H1 (cell line): ENCODE results near the gene EPS8. TPM values are rescaled to one million over a fixed set of nuclear protein-coding genes. Genes with fewer than 3 reads are reported as not detected.

Experiments used
- CTCF ChIA-PET: fragments of 300-600 bp; sonication (Branson Sonifier 250); formaldehyde crosslinking; loops from one replicate; lab custom pipeline; 2021; ENCODE audit not compliant: partially characterized antibody; lab: Charles Lee
- POLR2A ChIA-PET: fragments of 300-600 bp; sonication (Branson Sonifier 250); formaldehyde crosslinking; loops from one replicate; lab custom pipeline; 2021; ENCODE audit warnings: inconsistent platforms; ENCODE audit not compliant: partially characterized antibody; lab: Charles Lee
- DNase-seq, 2 experiments: peaks; one replicate each; pipeline versions ENCODE4 v3.0.0 to v3.0.0-alpha.2; 2010 to 2022; ENCODE audit warnings: low spot score in 2 of 2, low read depth in 1 of 2, mixed read lengths in 1 of 2
- FAIRE-seq: peaks from 2 replicates; lab custom pipeline; 2011; peaks lifted over from hg19 to GRCh38; lab: Jason Lieb, UNC
- H2AFZ ChIP-seq: 2 replicates; pipeline ENCODE4 v1.8.1; 2012; ENCODE audit warnings: low read length, inconsistent platforms
- H2AK5ac ChIP-seq: 2 replicates; pipeline ENCODE4 v1.6.1; 2013; ENCODE audit warnings: low read depth, low read length
- H2BK120ac ChIP-seq: replicated peaks from 2 replicates; pipeline ENCODE3; 2013; ENCODE audit warnings: low read depth, low read length, inconsistent platforms
- H2BK12ac ChIP-seq: 2 replicates; pipeline ENCODE4 v1.6.1; 2013; ENCODE audit warnings: low read depth, low read length
- H2BK15ac ChIP-seq: 2 replicates; pipeline ENCODE4 v1.6.1; 2013; ENCODE audit warnings: low read length
- H2BK20ac ChIP-seq: 2 replicates; pipeline ENCODE4 v1.6.1; 2013; ENCODE audit warnings: low read length
- H2BK5ac ChIP-seq: 2 replicates; pipeline ENCODE4 v1.6.1; 2013; ENCODE audit warnings: low read depth, low read length
- H3K14ac ChIP-seq: 2 replicates; pipeline ENCODE4 v1.6.1; 2013; ENCODE audit warnings: inconsistent platforms; ENCODE audit not compliant: insufficient read length
- H3K18ac ChIP-seq: 2 replicates; pipeline ENCODE4 v1.6.1; 2013; ENCODE audit warnings: low read length; ENCODE audit errors: extremely low read depth
- H3K23ac ChIP-seq: 2 replicates; pipeline ENCODE4 v1.6.1; 2013; ENCODE audit warnings: inconsistent platforms; ENCODE audit not compliant: insufficient read length
- H3K23me2 ChIP-seq: 2 replicates; pipeline ENCODE4 v1.6.1; 2013; ENCODE audit warnings: low read depth, low read length
- H3K27ac ChIP-seq: 2 replicates; pipeline ENCODE4 v1.6.1; 2011; ENCODE audit warnings: low read depth, low read length, inconsistent platforms
- H3K27me3 ChIP-seq, 4 experiments: replicated peaks in 1 of 4; 1 replicate in 1 of 4; 2 replicates in 3 of 4; pipeline versions ENCODE4 v1.6.1 to v1.8.1; 2011 to 2013; ENCODE audit warnings: low read length in 3 of 4, mild to moderate bottlenecking in 3 of 4, inconsistent platforms in 2 of 4, mixed read lengths in 2 of 4, moderate library complexity in 1 of 4; ENCODE audit not compliant: control insufficient read depth in 3 of 4, insufficient read depth in 3 of 4; ENCODE audit errors: extremely low read depth in 1 of 4
- H3K36me3 ChIP-seq, 4 experiments: 2 replicates each; pipeline versions ENCODE4 v1.6.1 to v1.8.1; 2011 to 2013; ENCODE audit warnings: mild to moderate bottlenecking in 4 of 4, low read length in 3 of 4, moderate library complexity in 2 of 4, control low read depth in 1 of 4, inconsistent platforms in 1 of 4; ENCODE audit not compliant: insufficient read depth in 4 of 4, control insufficient read depth in 2 of 4
- H3K4ac ChIP-seq: replicated peaks from 2 replicates; pipeline ENCODE3; 2013; ENCODE audit warnings: low read length, low read depth, mixed read lengths, inconsistent platforms; ENCODE audit not compliant: insufficient read length
- H3K4me1 ChIP-seq, 4 experiments: replicated peaks in 1 of 4; 1 replicate in 1 of 4; 2 replicates in 3 of 4; pipeline versions ENCODE4 v1.6.1 to v1.8.1; 2011 to 2013; ENCODE audit warnings: low read length in 3 of 4, inconsistent platforms in 2 of 4, mixed read lengths in 1 of 4; ENCODE audit not compliant: insufficient read depth in 4 of 4, control insufficient read depth in 3 of 4
- H3K4me2 ChIP-seq, 2 experiments: 2 replicates each; pipeline versions ENCODE4 v1.6.1 to v1.8.1; 2011 to 2013; ENCODE audit warnings: low read depth in 2 of 2, low read length in 2 of 2, control low read depth in 1 of 2, inconsistent platforms in 1 of 2, mild to moderate bottlenecking in 1 of 2; ENCODE audit not compliant: insufficient read depth in 1 of 2
- H3K4me3 ChIP-seq, 4 experiments: fragments of 200-600, 300-600 bp in 1 of 4; sonication (generic), shearing (Covaris generic), sonication (Bioruptor Twin) in 1 of 4; 2 replicates each; pipeline versions ENCODE4 v1.5.1 to v1.8.1; 2011 to 2016; ENCODE audit warnings: low read length in 4 of 4, low read depth in 3 of 4, control low read depth in 2 of 4, inconsistent platforms in 2 of 4, mild to moderate bottlenecking in 2 of 4, mixed read lengths in 1 of 4, moderate library complexity in 1 of 4; ENCODE audit not compliant: insufficient read depth in 2 of 4; ENCODE audit errors: extremely low read depth in 1 of 4
- H3K56ac ChIP-seq: replicated peaks from 2 replicates; pipeline ENCODE3; 2013; ENCODE audit warnings: low read depth, mild to moderate bottlenecking, mixed read lengths, low read length, inconsistent platforms; ENCODE audit not compliant: insufficient read length
- H3K79me1 ChIP-seq: 2 replicates; pipeline ENCODE4 v1.6.1; 2013; ENCODE audit warnings: low read depth, low read length, control low read depth
- H3K79me2 ChIP-seq, 2 experiments: 2 replicates each; pipeline versions ENCODE4 v1.6.1 to v1.8.1; 2012 to 2013; ENCODE audit warnings: low read length in 2 of 2, mild to moderate bottlenecking in 2 of 2, inconsistent platforms in 1 of 2; ENCODE audit not compliant: insufficient read depth in 2 of 2, control insufficient read depth in 1 of 2
- H3K9ac ChIP-seq, 4 experiments: replicated peaks in 1 of 4; 1 replicate in 1 of 4; 2 replicates in 3 of 4; pipeline versions ENCODE4 v1.6.1 to v1.8.1; 2011 to 2013; ENCODE audit warnings: low read depth in 3 of 4, low read length in 3 of 4, control low read depth in 2 of 4, mild to moderate bottlenecking in 2 of 4, moderate library complexity in 2 of 4, inconsistent platforms in 1 of 4; ENCODE audit errors: extremely low read depth in 1 of 4
- H3K9me3 ChIP-seq, 2 experiments: 2 replicates each; pipeline versions ENCODE4 v1.6.1 to v1.8.1; 2012 to 2013; ENCODE audit warnings: mild to moderate bottlenecking in 2 of 2, moderate library complexity in 2 of 2, control low read depth in 1 of 2, inconsistent platforms in 1 of 2, low read depth in 1 of 2, low read length in 1 of 2, mixed read lengths in 1 of 2; ENCODE audit not compliant: insufficient read depth in 2 of 2
- H4K20me1 ChIP-seq, 2 experiments: replicated peaks in 1 of 2; 2 replicates each; pipeline versions ENCODE3 to v1.8.1; 2011 to 2013; ENCODE audit warnings: inconsistent platforms in 2 of 2, low read length in 2 of 2, mild to moderate bottlenecking in 1 of 2; ENCODE audit not compliant: insufficient read depth in 2 of 2, control insufficient read depth in 1 of 2
- H4K5ac ChIP-seq: 2 replicates; pipeline ENCODE4 v1.6.1; 2013; ENCODE audit warnings: low read length, low read depth, mixed read lengths, inconsistent platforms; ENCODE audit not compliant: insufficient read length
- H4K8ac ChIP-seq: 2 replicates; pipeline ENCODE4 v1.8.0; 2013; ENCODE audit warnings: mild to moderate bottlenecking, moderate library complexity, low read length, inconsistent platforms; ENCODE audit not compliant: insufficient read depth; ENCODE audit errors: extremely low read depth
- H4K91ac ChIP-seq: replicated peaks from 2 replicates; pipeline ENCODE3; 2013; ENCODE audit warnings: low read length, mixed read lengths, inconsistent platforms; ENCODE audit not compliant: insufficient read length
- CTCF ChIP-seq, 3 experiments: IDR thresholded peaks; 1 replicate in 2 of 3; 2 replicates in 1 of 3; pipeline versions ENCODE4 v1.5.1 to v1.6.1; 2011; ENCODE audit warnings: low read length in 3 of 3, mild to moderate bottlenecking in 3 of 3, inconsistent platforms in 2 of 3, low read depth in 1 of 3, moderate library complexity in 1 of 3; ENCODE audit not compliant: insufficient read depth in 1 of 3; ENCODE audit errors: control extremely low read depth in 1 of 3
- POU5F1 ChIP-seq: IDR thresholded peaks from 2 replicates; pipeline ENCODE4 v1.6.1; 2011; ENCODE audit warnings: low read depth, mild to moderate bottlenecking, low read length, moderate library complexity
- RAD21 ChIP-seq, 2 experiments: IDR thresholded peaks in 1 of 2; conservative IDR thresholded peaks in 1 of 2; 2 replicates each; pipeline ENCODE4 v1.6.1; 2011; ENCODE audit warnings: low read depth in 2 of 2, low read length in 2 of 2, improper control_type of control experiment in 1 of 2, inconsistent platforms in 1 of 2, mild to moderate bottlenecking in 1 of 2, moderate library complexity in 1 of 2
- WGBS, 2 experiments: shearing (Covaris generic) in 1 of 2; methylation state at CpG; one replicate each; pipeline versions ENCODE4 v1.1.6 to v1.1.7; 2013 to 2015; ENCODE audit warnings: low lambda C conversion rate in 2 of 2, mixed read lengths in 2 of 2, inconsistent platforms in 1 of 2, low coverage in 1 of 2, missing lambda C conversion rate in 1 of 2; ENCODE audit not compliant: insufficient replicate concordance in 2 of 2, insufficient coverage in 1 of 2, insufficient read length in 1 of 2; ENCODE audit errors: extremely low coverage in 1 of 2, missing lambda C conversion rate in 1 of 2; 5-methylcytosine and 5-hydroxymethylcytosine counted together
- polyA plus RNA-seq, 7 experiments: library from polyadenylated mRNA; depleted of rRNA in 3 of 7; stranded (reverse) in 5 of 7; unstranded in 2 of 7; fragments of >200 nt in 5 of 7; fragments of 200-250 nt in 2 of 7; gene quantifications; 1 replicate in 5 of 7; 2 replicates in 1 of 7; 4 replicates in 1 of 7; pipeline versions ENCODE4 v1.2.1 to v1.2.3, GENCODE V29; 2011 to 2013; ENCODE audit warnings: missing spikeins in 2 of 7, mixed read lengths in 2 of 7
- total RNA-seq: library from RNA; stranded (reverse); fragmentation: NEBNext Ultra II Directional; extraction: Animal tissue kit (Norgen Biotek cat#: 25700); gene quantifications from 2 replicates; pipeline ENCODE4 v1.2.1, GENCODE V29; 2021

Gene EPS8
- total and polyA plus RNA-seq, 2 of the 8 experiments (the other 6 are each of a cell fraction or from before 2014, with no cell fraction given) = 3.0 to 4.6 TPM

DNA sequence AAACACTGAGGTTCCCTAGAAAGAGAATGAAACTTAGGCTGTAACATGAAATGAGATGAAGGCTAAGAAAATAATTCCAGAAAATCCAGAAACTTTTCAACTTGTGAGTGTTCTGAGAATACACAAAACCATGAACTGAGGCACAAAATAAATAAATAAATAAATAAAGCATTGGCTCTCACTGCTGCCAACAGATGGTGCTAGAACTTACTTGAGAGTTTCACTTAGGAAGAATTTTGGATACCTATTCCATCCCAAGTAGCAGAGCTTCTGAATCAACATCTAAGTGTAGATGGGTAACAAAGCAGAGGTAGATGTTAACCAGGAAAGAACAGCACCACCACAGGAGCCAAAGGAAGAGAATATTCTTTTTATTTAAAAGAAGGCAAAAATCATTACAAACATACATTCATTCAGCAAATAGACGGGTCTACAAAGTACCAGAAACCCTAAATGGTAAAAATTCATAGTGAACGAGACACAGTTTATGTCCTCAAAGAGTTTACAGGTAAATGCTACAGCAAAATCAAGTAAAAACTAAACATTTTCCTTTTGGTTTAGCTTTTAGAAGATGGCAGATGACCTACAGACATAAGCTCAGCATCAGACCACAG, 16.7 kb downstream of the EPS8 start:
- H4K5ac ChIP-seq = no peak overlapping the region
- H3K4me3 ChIP-seq = no peak overlapping the region
- no peak overlapping the region for H3K4ac ChIP-seq
- H3K36me3 ChIP-seq = no peaks in the 10 kb centered on the region
- no peak for DNase-seq
- ChIA-PET CTCF (interaction anchor here (0.6 to 3.5 kb wide), 22 partner anchors 8 to 240 kb away, joined by 3 to 15 read pairs (median 5); partner anchors contain the start of gene EPS8), POLR2A (interaction anchor here (3.2 kb wide), 1 partner anchor 17 kb away, joined by 13 read pairs; the partner anchor contains the start of gene EPS8)
- H2BK20ac ChIP-seq = no peak overlapping the region
- H2BK5ac ChIP-seq = no peak overlapping the region
- H3K23ac ChIP-seq = no peak overlapping the region
- H3K27me3 ChIP-seq = no peaks in the 10 kb centered on the region
- H3K79me2 ChIP-seq = no peaks in the 10 kb centered on the region
- peak; percentile 38 to 43 for TF ChIP-seq RAD21 (IDR thresholded peaks at IDR 0.05 in 1 of 2, conservative IDR thresholded peaks at IDR 0.05 in 1 of 2; ENCODE audit: low read depth in 2 of 2, low read length in 2 of 2)
- peak in 2 of 3 experiments; percentile 27 to 47; a peak in 2 of 4 replicates for TF ChIP-seq CTCF (IDR thresholded peaks at IDR 0.05; ENCODE audit: control extremely low read depth in 1 of 3, insufficient read depth in 1 of 3, low read depth in 1 of 3, low read length in 3 of 3)
- no peak for TF ChIP-seq POU5F1
- H3K4me2 ChIP-seq = no peak overlapping the region
- no peaks in the 10 kb centered on the region for H3K9me3 ChIP-seq
- no peaks in the 10 kb centered on the region for H3K23me2 ChIP-seq
- peaks cover 0 to 4% (median 3%) of the 10 kb centered on the region in 4 experiments; a peak in 4 of 7 replicates for H3K4me1 ChIP-seq
- no peak overlapping the region for H2BK12ac ChIP-seq
- no peak for FAIRE-seq
- no peak overlapping the region for H2AK5ac ChIP-seq
- no peaks in the 10 kb centered on the region for H3K79me1 ChIP-seq
- H3K56ac ChIP-seq = no peak overlapping the region
- H4K91ac ChIP-seq = no peak overlapping the region
- no peak overlapping the region for H3K27ac ChIP-seq
- no peak overlapping the region for H2BK15ac ChIP-seq
- H3K9ac ChIP-seq = no peak overlapping the region
- no peak overlapping the region for H3K18ac ChIP-seq
- no peak overlapping the region for H2AFZ ChIP-seq
- no peak overlapping the region for H4K8ac ChIP-seq
- H3K14ac ChIP-seq = no peak overlapping the region
- 100% methylated on average over 2 of the region's 2 CpGs; no CpG with 5 or more reads in 1 of the 2 experiments for WGBS, 2 experiments
- H2BK120ac ChIP-seq = no peak overlapping the region
- no peaks in the 10 kb centered on the region for H4K20me1 ChIP-seq
